ENCODE measurements around the gene PTGR2.
"Not testable (repeated sequence)": the region's sequence is repeated elsewhere in the genome, so short reads cannot be mapped to it uniquely, and the experiment has no call there.

PTGR2 gene

GRCh38 chr14:73823339-73823885, 28.2 kb upstream of the PTGR2 start:
- TF ChIP-seq CTCF (IDR thresholded peaks at IDR 0.05; ENCODE audit: insufficient read depth, low read depth, low read length, missing control alignments): no peak
- no peak overlapping the region for H3K4me3 ChIP-seq (ENCODE audit: low read length)
- DNase-seq (ENCODE audit: low read depth): no peak

GRCh38 chr14:73824127-73824526, 27.5 kb upstream of the PTGR2 start:
- no peak overlapping the region for H3K4me3 ChIP-seq (ENCODE audit: low read length)
- peak; percentile 38 for DNase-seq (ENCODE audit: low read depth)
- TF ChIP-seq CTCF (IDR thresholded peaks at IDR 0.05; ENCODE audit: insufficient read depth, low read depth, low read length, missing control alignments): no peak

- TF ChIP-seq CTCF (IDR thresholded peaks at IDR 0.05; ENCODE audit: insufficient read depth, low read depth, low read length, missing control alignments): no peak
- H3K4me3 ChIP-seq (ENCODE audit: low read length): no peak overlapping the region
- DNase-seq (ENCODE audit: low read depth): no peak
These were observed 27.1 kb upstream of the PTGR2 start for GRCh38 chr14:73824536-73824935.

- H3K4me3 ChIP-seq (ENCODE audit: low read length): no peak overlapping the region
- TF ChIP-seq CTCF (IDR thresholded peaks at IDR 0.05; ENCODE audit: insufficient read depth, low read depth, low read length, missing control alignments): peak; percentile 93
- DNase-seq (ENCODE audit: low read depth): peak; percentile 84
These were observed 26.0 kb upstream of the PTGR2 start for GRCh38 chr14:73825551-73826188.

- H3K4me3 ChIP-seq (ENCODE audit: low read length); DNase-seq (ENCODE audit: low read depth): not testable (repeated sequence)
- peak; percentile 35 for TF ChIP-seq CTCF (IDR thresholded peaks at IDR 0.05; ENCODE audit: insufficient read depth, low read depth, low read length, missing control alignments)
These were observed 24.4 kb upstream of the PTGR2 start for GRCh38 chr14:73827190-73827589.

GRCh38 chr14:73829071-73829470, 22.6 kb upstream of the PTGR2 start:
- no peak for DNase-seq (ENCODE audit: low read depth)
- no peak for TF ChIP-seq CTCF (IDR thresholded peaks at IDR 0.05; ENCODE audit: insufficient read depth, low read depth, low read length, missing control alignments)
- H3K4me3 ChIP-seq (ENCODE audit: low read length): no peak overlapping the region
